ENCODE results near the gene SPNS1.

- TF ChIP-seq EZH2 (IDR thresholded peaks at IDR 0.05) (no peak), POLR2AphosphoS5 (IDR thresholded peaks at IDR 0.05; ENCODE audit: borderline replicate concordance, low read depth, low read length) (no peak)
These were observed 25.0 kb downstream of the SPNS1 start for GRCh38 chr16:28999577-28999976.
